Transverse colon (tissue), 4 donors: ENCODE results near the gene DPP4. TPM values are rescaled to one million over a fixed set of nuclear protein-coding genes. Genes with fewer than 3 reads are reported as not detected.

ENCODE experiments used
- DNase-seq: peaks from one replicate; pipeline ENCODE4 v3.0.0-alpha.2; 2019
- H3K27ac ChIP-seq, 4 donors: fragments of 200-600 bp; sonication (generic); 2 replicates each; pipeline ENCODE4 v1.5.1; 2016 to 2018; ENCODE audit warnings: inconsistent platforms in 4 of 4
- H3K27me3 ChIP-seq: fragments of 200-600 bp; sonication (generic); 2 replicates; pipeline ENCODE4 v1.5.1; 2017; ENCODE audit warnings: inconsistent platforms
- H3K36me3 ChIP-seq, 4 donors: fragments of 200-600 bp; sonication (generic); 2 replicates each; pipeline ENCODE4 v1.5.1; 2017 to 2019; ENCODE audit warnings: inconsistent platforms in 4 of 4
- H3K4me1 ChIP-seq, 4 donors: fragments of 200-600 bp; sonication (generic); 2 replicates each; pipeline ENCODE4 v1.5.1; 2017 to 2020; ENCODE audit warnings: inconsistent platforms in 4 of 4
- H3K4me3 ChIP-seq, 4 donors: fragments of 200-600 bp; sonication (generic); 1 replicate in 1 of 4; 2 replicates in 3 of 4; pipeline versions ENCODE4 v1.5.1 to v1.6.1; 2017 to 2019; ENCODE audit warnings: inconsistent platforms in 4 of 4
- H3K9me3 ChIP-seq, 2 donors: fragments of 200-600 bp; sonication (generic); 2 replicates each; pipeline ENCODE4 v1.5.1; 2017 to 2019; ENCODE audit warnings: inconsistent platforms in 2 of 2
- EP300 ChIP-seq: sonication (generic); formaldehyde crosslinking; IDR thresholded peaks from one replicate; pipeline ENCODE4 v1.6.1; 2017; ENCODE audit warnings: antibody characterized with exemption, low read depth
- POLR2A ChIP-seq: fragments of 450-650 bp; IDR thresholded peaks from one replicate; pipeline ENCODE4 v1.6.1; 2016; ENCODE audit warnings: antibody characterized with exemption, mild to moderate bottlenecking, moderate library complexity
- POLR2AphosphoS5 ChIP-seq, 3 donors: sonication (generic); formaldehyde crosslinking; IDR thresholded peaks; one replicate each; pipeline ENCODE4 v1.6.1; 2016; ENCODE audit warnings: antibody characterized with exemption in 3 of 3
- WGBS, 2 donors: methylation state at CpG; one replicate each; pipeline ENCODE4 v1.1.5; 2018; ENCODE audit warnings: low coverage in 1 of 2; 5-methylcytosine and 5-hydroxymethylcytosine counted together
- in situ Hi-C, 4 donors: fragments of 200-750 bp; cut with MboI; loops; one replicate each; pipeline versions ENCODE4 v1.15.0 to v1.15.1; 2017; ENCODE audit warnings: low sequenced_read_pairs in 3 of 4, low pct_ligation_motif_present in 1 of 4, low pct_unique_long_range_greater_than_20kb in 1 of 4
- intact Hi-C: fragments of 100-400 bp; cut with DNase I; formaldehyde crosslinking; loops from one replicate; pipeline ENCODE4 v1.15.1; 2023; ENCODE audit warnings: low total_unique reads
- total RNA-seq, 4 donors: library from RNA; depleted of rRNA; stranded (reverse); fragments of >200 nt; gene quantifications; one replicate each; pipeline ENCODE4 v1.1.0, GENCODE V29; 2016
- TF ChIP-seq, protein P1 (sequence below), 5 experiments: fragments of 200-600 bp in 3 of 5; fragments of 450-650 bp in 2 of 5; sonication (generic) in 3 of 5; IDR thresholded peaks; 1 replicate in 2 of 5; 2 replicates in 3 of 5; pipeline ENCODE4 v1.5.1; 2016 to 2017; ENCODE audit warnings: antibody characterized with exemption in 5 of 5, inconsistent platforms in 3 of 5, mild to moderate bottlenecking in 2 of 5, moderate library complexity in 1 of 5

The DPP4 gene
- total RNA-seq, 4 donors from 2014 or later: 1.6 to 12.7 (median 7.0) TPM

DNA sequence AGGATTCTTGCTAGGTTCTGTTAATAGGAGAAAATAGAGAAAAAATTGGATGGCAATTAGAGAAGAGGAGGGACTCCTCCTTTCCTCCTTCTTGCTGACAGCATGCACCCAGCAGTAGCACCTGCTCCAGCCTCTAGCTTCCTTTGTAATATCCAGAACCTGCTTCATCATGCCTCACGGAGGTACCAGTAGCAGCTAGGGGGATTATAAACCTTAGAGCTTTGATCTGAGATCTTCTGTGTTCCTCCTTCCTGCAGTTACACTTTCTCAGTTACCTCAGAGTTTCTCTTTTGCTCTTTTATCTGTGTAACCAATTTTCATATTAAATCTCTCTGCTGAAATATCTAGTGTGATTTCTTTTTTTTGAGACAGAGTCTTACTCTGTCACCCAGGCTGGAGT lies 16.6 kb downstream of the DPP4 start:
- intact Hi-C loops: no loop called here
- Histone ChIP-seq H3K4me1 (no peaks in the 10 kb centered on the region), H3K27ac (no peak overlapping the region), H3K36me3 (no peaks in the 10 kb centered on the region), H3K4me3 (no peak overlapping the region), H3K9me3 (peaks cover 8 to 10% of the 10 kb centered on the region in 2 donors), H3K27me3 (no peaks in the 10 kb centered on the region)
- WGBS, 2 donors: 67 to 90% methylated on average over 1 of the region's 1 CpG
- no peak for TF ChIP-seq POLR2AphosphoS5 (IDR thresholded peaks at IDR 0.05)
- TF ChIP-seq, protein P1, sequence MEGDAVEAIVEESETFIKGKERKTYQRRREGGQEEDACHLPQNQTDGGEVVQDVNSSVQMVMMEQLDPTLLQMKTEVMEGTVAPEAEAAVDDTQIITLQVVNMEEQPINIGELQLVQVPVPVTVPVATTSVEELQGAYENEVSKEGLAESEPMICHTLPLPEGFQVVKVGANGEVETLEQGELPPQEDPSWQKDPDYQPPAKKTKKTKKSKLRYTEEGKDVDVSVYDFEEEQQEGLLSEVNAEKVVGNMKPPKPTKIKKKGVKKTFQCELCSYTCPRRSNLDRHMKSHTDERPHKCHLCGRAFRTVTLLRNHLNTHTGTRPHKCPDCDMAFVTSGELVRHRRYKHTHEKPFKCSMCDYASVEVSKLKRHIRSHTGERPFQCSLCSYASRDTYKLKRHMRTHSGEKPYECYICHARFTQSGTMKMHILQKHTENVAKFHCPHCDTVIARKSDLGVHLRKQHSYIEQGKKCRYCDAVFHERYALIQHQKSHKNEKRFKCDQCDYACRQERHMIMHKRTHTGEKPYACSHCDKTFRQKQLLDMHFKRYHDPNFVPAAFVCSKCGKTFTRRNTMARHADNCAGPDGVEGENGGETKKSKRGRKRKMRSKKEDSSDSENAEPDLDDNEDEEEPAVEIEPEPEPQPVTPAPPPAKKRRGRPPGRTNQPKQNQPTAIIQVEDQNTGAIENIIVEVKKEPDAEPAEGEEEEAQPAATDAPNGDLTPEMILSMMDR (IDR thresholded peaks at IDR 0.05): no peak
- no peak for TF ChIP-seq EP300
- no peak for TF ChIP-seq POLR2A
- DNase-seq: no peak
- in situ Hi-C loops: no loop called here

- TF ChIP-seq POLR2A (no peak), POLR2AphosphoS5 (IDR thresholded peaks at IDR 0.05) (no peak), EP300 (no peak)
- TF ChIP-seq, protein P1 (IDR thresholded peaks at IDR 0.05): no peak
- H3K27ac ChIP-seq: no peak overlapping the region
- peaks cover 8 to 10% of the 10 kb centered on the region in 2 donors for H3K9me3 ChIP-seq
- DNase-seq: no peak
- H3K4me3 ChIP-seq: no peak overlapping the region
- H3K4me1 ChIP-seq: no peaks in the 10 kb centered on the region
- intact Hi-C loops: no loop called here
- no peaks in the 10 kb centered on the region for H3K27me3 ChIP-seq
- in situ Hi-C loops: no loop called here
- H3K36me3 ChIP-seq: no peaks in the 10 kb centered on the region
- WGBS, 2 donors: 47 to 100% methylated on average over 1 to 2 of the region's 2 CpGs
Observed at GRCh38 chr2:162056796-162057399, 17.1 kb downstream of the DPP4 start.

- 92% methylated on average over 4 of the region's 4 CpGs; no CpG with 5 or more reads in 1 of the 2 donors for WGBS, 2 donors
- intact Hi-C loops: no loop called here
Observed at GRCh38 chr2:162053808-162054155, 20.2 kb downstream of the DPP4 start.

DNA sequence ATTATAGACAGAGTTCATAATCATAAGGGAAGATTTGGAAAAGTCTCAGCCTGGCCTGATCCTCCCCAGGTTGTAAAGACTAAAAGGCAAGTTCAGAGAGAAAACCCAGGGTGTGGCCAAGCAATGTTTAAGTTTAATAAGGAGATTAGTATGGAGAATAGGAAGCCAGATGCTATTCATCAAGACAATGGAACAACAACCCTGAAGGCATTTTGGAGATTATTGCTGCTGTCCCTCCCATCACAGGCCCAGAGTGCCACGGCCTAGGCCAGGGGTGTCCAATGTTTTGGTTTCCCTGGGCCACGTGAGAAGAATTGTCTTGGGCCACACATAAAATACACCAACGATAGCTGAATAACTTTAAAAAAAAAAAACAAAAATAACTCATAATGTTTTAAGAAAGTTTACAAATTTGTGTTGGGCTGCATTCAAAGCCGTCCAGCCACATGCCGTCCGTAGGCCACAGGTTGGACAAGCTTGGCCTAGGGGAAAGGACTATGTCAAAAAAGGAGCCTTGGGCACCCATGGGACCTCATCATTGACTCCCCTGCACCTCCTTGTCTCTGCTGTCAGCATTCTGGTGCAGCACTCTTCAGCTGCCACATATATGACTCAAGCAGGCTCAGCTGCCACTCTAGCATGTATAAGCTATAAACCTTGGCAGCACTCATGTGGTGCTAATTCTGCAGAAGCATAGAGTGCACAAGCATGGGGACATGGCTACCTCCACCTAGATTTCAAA lies 20.8 kb downstream of the DPP4 start:
- Histone ChIP-seq H3K27ac (no peak overlapping the region), H3K9me3 (peaks cover 8 to 10% of the 10 kb centered on the region in 2 donors), H3K4me3 (no peak overlapping the region), H3K36me3 (no peaks in the 10 kb centered on the region), H3K4me1 (no peaks in the 10 kb centered on the region), H3K27me3 (no peaks in the 10 kb centered on the region)
- TF ChIP-seq POLR2AphosphoS5 (IDR thresholded peaks at IDR 0.05) (no peak), POLR2A (no peak), EP300 (no peak)
- TF ChIP-seq, protein P1 (IDR thresholded peaks at IDR 0.05): no peak
- 86 to 88% methylated on average over 5 to 6 of the region's 6 CpGs for WGBS, 2 donors
- DNase-seq: no peak
- in situ Hi-C loops (no loop called here), intact Hi-C loops (no loop called here)

More at GRCh38 chr2:162053808-162054155, 20.2 kb downstream of the DPP4 start:
- in situ Hi-C loops: no loop called here
- Histone ChIP-seq H3K4me1 (no peaks in the 10 kb centered on the region), H3K36me3 (no peaks in the 10 kb centered on the region), H3K9me3 (peaks cover 8 to 10% of the 10 kb centered on the region in 2 donors), H3K27ac (no peak overlapping the region), H3K4me3 (no peak overlapping the region), H3K27me3 (no peaks in the 10 kb centered on the region)
- TF ChIP-seq, protein P1 (IDR thresholded peaks at IDR 0.05): no peak
- TF ChIP-seq EP300: no peak
- TF ChIP-seq POLR2AphosphoS5 (IDR thresholded peaks at IDR 0.05): no peak
- no peak for TF ChIP-seq POLR2A
- no peak for DNase-seq
